NCI-H1694 (cell line): ENCODE measurements around the gene AKR1A1.

Source experiments
- DNase-seq: peaks from one replicate; lab custom pipeline; 2025; lab: John Stamatoyannopoulos, UW

The AKR1A1 gene

DNA sequence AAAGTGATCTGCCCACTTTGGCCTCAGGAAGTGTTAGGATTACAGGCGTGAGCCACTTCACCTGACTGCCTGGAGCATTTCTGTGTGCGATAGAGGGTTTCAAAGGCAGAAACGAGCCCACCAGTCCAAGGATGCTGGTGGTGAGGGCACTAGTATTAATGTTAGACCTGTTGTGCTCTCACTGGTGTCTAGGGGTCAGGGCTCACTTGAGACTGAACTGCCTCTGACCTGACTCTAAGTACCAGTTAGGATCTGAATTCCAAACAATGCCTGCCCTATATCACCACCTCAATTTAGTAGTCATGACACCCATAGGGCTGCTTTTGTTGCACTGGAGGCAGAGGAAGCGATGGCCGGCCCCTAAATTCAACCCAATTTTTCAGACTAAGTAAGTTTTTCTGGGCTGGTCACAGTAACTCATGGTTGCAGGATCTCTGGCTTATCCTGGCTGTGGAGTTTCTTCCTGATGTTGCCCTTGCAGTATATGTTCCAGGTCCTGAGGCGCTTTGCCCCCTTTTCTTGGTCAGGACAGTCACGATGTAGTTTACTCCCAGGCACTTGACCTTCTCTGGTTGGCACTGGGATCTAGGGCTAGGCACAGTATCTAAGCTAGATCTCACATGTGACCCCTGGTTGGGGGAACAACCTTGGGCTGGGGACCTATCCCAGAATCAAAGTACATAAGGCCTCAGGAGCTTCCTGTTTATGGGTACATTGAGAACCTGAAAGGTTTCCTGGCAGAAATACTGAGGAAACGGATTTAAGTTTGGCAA is 68.7 kb downstream of the AKR1A1 start:
- DNase-seq = no peak
